OCI-LY3 (cell line): ENCODE measurements around the gene SNX30.

Experiments
- H2AFZ ChIP-seq: fragments of 200-600, 300-600 bp; shearing (Covaris generic); 2 replicates; pipeline ENCODE4 v1.6.0; 2014; ENCODE audit warnings: antibody characterized with exemption, low read depth, low read length
- H3K27ac ChIP-seq: fragments of 200-600, 300-600 bp; sonication (generic); 2 replicates; pipeline ENCODE4 v1.5.1; 2014; ENCODE audit warnings: mild to moderate bottlenecking, low read length, moderate library complexity, mixed read lengths
- H3K27me3 ChIP-seq: fragments of 200-600, 300-600 bp; sonication (generic); 2 replicates; pipeline ENCODE4 v1.6.1; 2014; ENCODE audit warnings: low read depth, low read length, mixed read lengths
- H3K36me3 ChIP-seq: fragments of 200-600, 300-600 bp; sonication (generic); replicated peaks from 2 replicates; pipeline ENCODE3; 2014; ENCODE audit warnings: low read depth, low read length, mixed read lengths
- H3K4me1 ChIP-seq: fragments of 300-600, 200-600 bp; sonication (generic); 2 replicates; pipeline ENCODE4 v1.6.1; 2014; ENCODE audit warnings: low read length, mixed read lengths
- H3K4me2 ChIP-seq: fragments of 200-600, 300-600 bp; sonication (generic); 2 replicates; pipeline ENCODE4 v1.6.1; 2014; ENCODE audit warnings: low read length, mixed read lengths
- H3K4me3 ChIP-seq: fragments of 300-600, 200-600 bp; sonication (generic); 2 replicates; pipeline ENCODE4 v1.5.1; 2014; ENCODE audit warnings: antibody characterized with exemption, mild to moderate bottlenecking, low read length, moderate library complexity
- H3K79me2 ChIP-seq: fragments of 300-600, 200-600 bp; shearing (Covaris generic); 2 replicates; pipeline ENCODE4 v1.6.1; 2014; ENCODE audit warnings: mild to moderate bottlenecking, low read length, mixed read lengths
- H3K9ac ChIP-seq: fragments of 300-600, 200-600 bp; shearing (Covaris generic); 2 replicates; pipeline ENCODE4 v1.6.0; 2014; ENCODE audit warnings: mild to moderate bottlenecking, low read length, moderate library complexity
- H3K9me3 ChIP-seq: fragments of 200-600, 300-600 bp; shearing (Covaris generic); 2 replicates; pipeline ENCODE4 v1.6.1; 2014; ENCODE audit warnings: low read length, mixed read lengths; ENCODE audit not compliant: insufficient read depth
- H4K20me1 ChIP-seq: fragments of 200-600, 300-600 bp; sonication (generic); 2 replicates; pipeline ENCODE4 v1.6.1; 2016; ENCODE audit warnings: low read length, mixed read lengths; ENCODE audit not compliant: insufficient read depth
- EZH2phosphoT487 ChIP-seq: fragments of 200-600 bp; shearing (Covaris generic); IDR thresholded peaks from 2 replicates; pipeline ENCODE4 v1.6.1; 2018; ENCODE audit warnings: antibody characterized with exemption, mixed run types, low read depth
- TF ChIP-seq, protein P1 (sequence below): fragments of 200-600, 300-600 bp; sonication (generic); IDR thresholded peaks from 2 replicates; pipeline ENCODE4 v1.5.1; 2014; ENCODE audit warnings: antibody characterized with exemption, low read length, low read depth

SNX30 gene

GRCh38 chr9:112755675-112756074 is 5.1 kb downstream of the SNX30 start:
- H3K27me3 ChIP-seq, result no peaks in the 10 kb centered on the region
- H3K4me2 ChIP-seq, result no peak overlapping the region
- TF ChIP-seq EZH2phosphoT487, result no peak
- TF ChIP-seq, protein P1, sequence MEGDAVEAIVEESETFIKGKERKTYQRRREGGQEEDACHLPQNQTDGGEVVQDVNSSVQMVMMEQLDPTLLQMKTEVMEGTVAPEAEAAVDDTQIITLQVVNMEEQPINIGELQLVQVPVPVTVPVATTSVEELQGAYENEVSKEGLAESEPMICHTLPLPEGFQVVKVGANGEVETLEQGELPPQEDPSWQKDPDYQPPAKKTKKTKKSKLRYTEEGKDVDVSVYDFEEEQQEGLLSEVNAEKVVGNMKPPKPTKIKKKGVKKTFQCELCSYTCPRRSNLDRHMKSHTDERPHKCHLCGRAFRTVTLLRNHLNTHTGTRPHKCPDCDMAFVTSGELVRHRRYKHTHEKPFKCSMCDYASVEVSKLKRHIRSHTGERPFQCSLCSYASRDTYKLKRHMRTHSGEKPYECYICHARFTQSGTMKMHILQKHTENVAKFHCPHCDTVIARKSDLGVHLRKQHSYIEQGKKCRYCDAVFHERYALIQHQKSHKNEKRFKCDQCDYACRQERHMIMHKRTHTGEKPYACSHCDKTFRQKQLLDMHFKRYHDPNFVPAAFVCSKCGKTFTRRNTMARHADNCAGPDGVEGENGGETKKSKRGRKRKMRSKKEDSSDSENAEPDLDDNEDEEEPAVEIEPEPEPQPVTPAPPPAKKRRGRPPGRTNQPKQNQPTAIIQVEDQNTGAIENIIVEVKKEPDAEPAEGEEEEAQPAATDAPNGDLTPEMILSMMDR, result no peak
- H3K4me3 ChIP-seq, result no peak overlapping the region
- no peaks in the 10 kb centered on the region for H3K36me3 ChIP-seq
- no peaks in the 10 kb centered on the region for H3K9me3 ChIP-seq
- H3K9ac ChIP-seq, result no peak overlapping the region
- no peak overlapping the region for H2AFZ ChIP-seq
- no peaks in the 10 kb centered on the region for H3K79me2 ChIP-seq
- no peaks in the 10 kb centered on the region for H4K20me1 ChIP-seq
- H3K27ac ChIP-seq, result no peak overlapping the region
- peaks cover 6% of the 10 kb centered on the region; the same call in 1 of the 2 replicates for H3K4me1 ChIP-seq

DNA sequence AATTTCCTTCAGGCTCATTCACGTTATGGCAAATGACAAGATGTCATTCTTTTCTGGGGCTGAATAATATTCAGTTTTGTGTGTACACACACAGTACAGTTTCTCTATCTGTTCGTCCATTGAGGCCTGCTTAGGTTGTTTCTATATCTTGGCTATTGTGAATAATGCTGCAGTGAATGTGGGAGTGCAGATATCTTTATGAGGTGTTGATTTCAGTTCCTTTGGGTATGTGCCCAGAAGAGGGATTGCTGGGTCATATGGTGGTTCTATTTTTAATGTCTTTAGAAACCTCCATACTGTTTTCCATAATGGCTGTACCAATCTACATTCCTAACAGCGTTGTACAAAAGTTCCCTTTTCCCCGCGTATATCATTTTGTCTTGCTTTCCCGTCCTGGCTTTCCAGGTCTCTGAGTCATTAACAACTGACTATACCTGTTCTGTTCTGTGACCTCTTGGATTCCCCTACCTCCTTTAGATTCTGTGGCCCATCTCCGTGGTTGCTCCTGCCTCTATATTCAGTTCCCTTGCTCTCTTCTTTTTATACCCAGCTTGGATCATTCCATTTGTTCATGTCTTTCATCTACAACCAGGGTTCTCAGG is 6.8 kb downstream of the SNX30 start:
- H2AFZ ChIP-seq, result no peak overlapping the region
- no peak overlapping the region for H3K4me2 ChIP-seq
- H3K4me3 ChIP-seq, result no peak overlapping the region
- no peaks in the 10 kb centered on the region; the same call in 1 of the 2 replicates for H3K4me1 ChIP-seq
- H3K27ac ChIP-seq, result no peak overlapping the region
- no peaks in the 10 kb centered on the region for H3K27me3 ChIP-seq
- no peak overlapping the region for H3K9ac ChIP-seq
- H3K9me3 ChIP-seq, result no peaks in the 10 kb centered on the region
- H3K36me3 ChIP-seq, result no peaks in the 10 kb centered on the region
- TF ChIP-seq, protein P1, result no peak
- TF ChIP-seq EZH2phosphoT487, result no peak
- H4K20me1 ChIP-seq, result no peaks in the 10 kb centered on the region; the same call in 1 of the 2 replicates
- H3K79me2 ChIP-seq, result no peaks in the 10 kb centered on the region

DNA sequence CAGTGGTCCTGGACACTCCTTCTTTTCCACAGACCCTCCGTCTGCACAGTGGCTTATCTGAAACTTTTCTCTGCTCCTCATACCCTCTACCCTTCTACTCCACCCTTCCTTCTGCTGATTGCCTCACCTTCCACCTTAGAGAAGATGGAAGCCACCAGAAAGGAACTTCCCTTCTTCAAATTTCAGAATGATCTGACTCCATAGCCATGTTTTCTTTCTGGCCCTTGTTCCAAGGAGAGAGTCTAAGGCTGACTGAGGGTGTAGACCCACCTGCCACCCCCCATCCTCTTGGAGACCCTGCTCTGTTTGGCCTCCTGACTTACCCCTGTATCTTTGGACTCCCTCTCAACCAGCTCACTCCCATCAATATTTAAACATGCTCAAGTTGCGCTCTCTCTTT is 7.4 kb downstream of the SNX30 start:
- TF ChIP-seq, protein P1, result no peak
- no peaks in the 10 kb centered on the region for H3K27me3 ChIP-seq
- H2AFZ ChIP-seq, result no peak overlapping the region
- no peaks in the 10 kb centered on the region for H3K79me2 ChIP-seq
- H3K4me1 ChIP-seq, result no peaks in the 10 kb centered on the region; the same call in 1 of the 2 replicates
- H3K9me3 ChIP-seq, result no peaks in the 10 kb centered on the region
- no peak overlapping the region for H3K27ac ChIP-seq
- no peak overlapping the region for H3K4me3 ChIP-seq
- H3K36me3 ChIP-seq, result no peaks in the 10 kb centered on the region
- H3K4me2 ChIP-seq, result no peak overlapping the region
- H4K20me1 ChIP-seq, result no peaks in the 10 kb centered on the region; the same call in 1 of the 2 replicates
- no peak overlapping the region for H3K9ac ChIP-seq

GRCh38 chr9:112760821-112761220 is 10.3 kb downstream of the SNX30 start:
- H3K79me2 ChIP-seq, result no peaks in the 10 kb centered on the region
- no peak overlapping the region for H3K27ac ChIP-seq
- no peaks in the 10 kb centered on the region for H3K36me3 ChIP-seq
- no peak overlapping the region for H2AFZ ChIP-seq
- H3K4me1 ChIP-seq, result no peaks in the 10 kb centered on the region
- H3K4me3 ChIP-seq, result no peak overlapping the region
- no peak overlapping the region for H3K4me2 ChIP-seq
- TF ChIP-seq, protein P1, result no peak
- TF ChIP-seq EZH2phosphoT487, result no peak
- H4K20me1 ChIP-seq, result no peaks in the 10 kb centered on the region; the same call in 1 of the 2 replicates
- no peaks in the 10 kb centered on the region for H3K9me3 ChIP-seq
- no peaks in the 10 kb centered on the region for H3K27me3 ChIP-seq
- no peak overlapping the region for H3K9ac ChIP-seq
